Fibroblast of skin of right quadriceps (primary cell): ENCODE data around the gene GCNT1.

Experiments
- DNase-seq: peaks from one replicate; pipeline ENCODE4 v3.0.0-alpha.2; 2013

GCNT1 gene

GRCh38 chr9:76542360-76542759 lies 83.4 kb downstream of the GCNT1 start:
- peak; percentile 28 for DNase-seq

GRCh38 chr9:76545191-76545590 lies 86.2 kb downstream of the GCNT1 start:
- no peak for DNase-seq

GRCh38 chr9:76552181-76552580 lies 93.2 kb downstream of the GCNT1 start:
- DNase-seq: no peak

- DNase-seq: no peak
Observed at GRCh38 chr9:76552751-76553455, 93.9 kb downstream of the GCNT1 start.

GRCh38 chr9:76553680-76554079 lies 94.7 kb downstream of the GCNT1 start:
- no peak for DNase-seq
